ENCODE data around the gene PGAM5. TPM values are rescaled to one million over a fixed set of nuclear protein-coding genes. Genes with fewer than 3 reads are reported as not detected.

The PGAM5 gene
- total RNA-seq (22.7 TPM), polyA plus RNA-seq (ENCODE audit: insufficient read depth in 1 of 8, insufficient read length in 8 of 8, low replicate concordance in 1 of 8) (10 to 100 TPM; 16.8 to 25.8 (median 20.9) TPM)
- long read RNA-seq, donor 1, partial matches to known transcripts, result 0 of 2 reads
- long read RNA-seq, donor 1, other reads (novel, unspliced or antisense), result 0 of 2 reads
- long read RNA-seq, donor 2, partial matches to known transcripts, result 0 of 1 reads
- long read RNA-seq, donor 2, other reads (novel, unspliced or antisense), result 0 of 1 reads
- long read RNA-seq, donor 3, transcript PGAM5-203 (6 exons, 2,834 nt), result major isoform, 7 of 8 reads
- long read RNA-seq, donor 3, partial matches to known transcripts, result 0 of 8 reads
- long read RNA-seq, donor 3, other reads (novel, unspliced or antisense), result 0 of 8 reads
- long read RNA-seq, donor 4, partial matches to known transcripts, result 0 of 2 reads
- long read RNA-seq, donor 4, other reads (novel, unspliced or antisense), result 0 of 2 reads
- long read RNA-seq, donor 5, partial matches to known transcripts, result 49 of 59 reads
- long read RNA-seq, donor 5, other reads (novel, unspliced or antisense), result 7 of 59 reads
- long read RNA-seq, donor 6, partial matches to known transcripts, result 0 of 2 reads
- long read RNA-seq, donor 6, other reads (novel, unspliced or antisense), result 0 of 2 reads
- long read RNA-seq, donor 7, partial matches to known transcripts, result 28 of 30 reads
- long read RNA-seq, donor 7, other reads (novel, unspliced or antisense), result 0 of 30 reads
- long read RNA-seq, donor 8, result 0 reads
- long read RNA-seq, donor 9, partial matches to known transcripts, result 23 of 24 reads
- long read RNA-seq, donor 9, other reads (novel, unspliced or antisense), result 0 of 24 reads
- long read RNA-seq, donor 10, result 0 reads
- long read RNA-seq, donor 11, partial matches to known transcripts, result 0 of 1 reads
- long read RNA-seq, donor 11, other reads (novel, unspliced or antisense), result 0 of 1 reads

GRCh38 chr12:132710405-132711079, at the start of gene PGAM5:
Gene PGAM5 (plus strand): TSS chr12:132710842. CDS start chr12:132710877, 35 bp downstream.
- H3K36me3 ChIP-seq (ENCODE audit: control insufficient read depth, insufficient read depth, low read length), result peaks cover 4% of the 10 kb centered on the region
- H3K4me3 ChIP-seq (ENCODE audit: low read length), result peak within 1 kb of the TSS; percentile 92
- DNase-seq, result peak; percentile 93
- no peaks in the 10 kb centered on the region for H3K27me3 ChIP-seq (ENCODE audit: control insufficient read depth, insufficient read depth, low read length)
- peak within 1 kb of the TSS; percentile 81 for H3K27ac ChIP-seq (ENCODE audit: low read length)
- WGBS (ENCODE audit: insufficient coverage), result under 1% methylated on average over 94 of the region's 94 CpGs
- no peaks in the 10 kb centered on the region for H3K9me3 ChIP-seq (replicated peaks; ENCODE audit: control insufficient read depth, low read depth, low read length)
- peaks cover 9% of the 10 kb centered on the region for H3K4me1 ChIP-seq (ENCODE audit: control insufficient read depth, insufficient read depth, low read length)

- Histone ChIP-seq H3K9me3 (replicated peaks; ENCODE audit: control insufficient read depth, low read depth, low read length) (no peaks in the 10 kb centered on the region), H3K27ac (ENCODE audit: low read length) (no peak overlapping the region), H3K4me3 (ENCODE audit: low read length) (no peak overlapping the region), H3K4me1 (ENCODE audit: control insufficient read depth, insufficient read depth, low read length) (no peaks in the 10 kb centered on the region), H3K36me3 (ENCODE audit: control insufficient read depth, insufficient read depth, low read length) (peaks cover 90% of the 10 kb centered on the region), H3K27me3 (ENCODE audit: control insufficient read depth, insufficient read depth, low read length) (no peaks in the 10 kb centered on the region)
- no peak for DNase-seq
- 84% methylated on average over 10 of the region's 11 CpGs for WGBS (ENCODE audit: insufficient coverage)
Measured at GRCh38 chr12:132660996-132661395, 49.6 kb upstream of the PGAM5 start.

- Histone ChIP-seq H3K9me3 (replicated peaks; ENCODE audit: control insufficient read depth, low read depth, low read length) (no peaks in the 10 kb centered on the region), H3K4me1 (ENCODE audit: control insufficient read depth, insufficient read depth, low read length) (no peaks in the 10 kb centered on the region), H3K27me3 (ENCODE audit: control insufficient read depth, insufficient read depth, low read length) (no peaks in the 10 kb centered on the region), H3K4me3 (ENCODE audit: low read length) (no peak overlapping the region), H3K36me3 (ENCODE audit: control insufficient read depth, insufficient read depth, low read length) (peaks cover 93% of the 10 kb centered on the region), H3K27ac (ENCODE audit: low read length) (peak overlapping the region; percentile 42)
- no peak for DNase-seq
- WGBS (ENCODE audit: insufficient coverage), result no CpG with 5 or more reads among the region's 5 CpGs
Measured at GRCh38 chr12:132661972-132662371, 48.7 kb upstream of the PGAM5 start.

DNA sequence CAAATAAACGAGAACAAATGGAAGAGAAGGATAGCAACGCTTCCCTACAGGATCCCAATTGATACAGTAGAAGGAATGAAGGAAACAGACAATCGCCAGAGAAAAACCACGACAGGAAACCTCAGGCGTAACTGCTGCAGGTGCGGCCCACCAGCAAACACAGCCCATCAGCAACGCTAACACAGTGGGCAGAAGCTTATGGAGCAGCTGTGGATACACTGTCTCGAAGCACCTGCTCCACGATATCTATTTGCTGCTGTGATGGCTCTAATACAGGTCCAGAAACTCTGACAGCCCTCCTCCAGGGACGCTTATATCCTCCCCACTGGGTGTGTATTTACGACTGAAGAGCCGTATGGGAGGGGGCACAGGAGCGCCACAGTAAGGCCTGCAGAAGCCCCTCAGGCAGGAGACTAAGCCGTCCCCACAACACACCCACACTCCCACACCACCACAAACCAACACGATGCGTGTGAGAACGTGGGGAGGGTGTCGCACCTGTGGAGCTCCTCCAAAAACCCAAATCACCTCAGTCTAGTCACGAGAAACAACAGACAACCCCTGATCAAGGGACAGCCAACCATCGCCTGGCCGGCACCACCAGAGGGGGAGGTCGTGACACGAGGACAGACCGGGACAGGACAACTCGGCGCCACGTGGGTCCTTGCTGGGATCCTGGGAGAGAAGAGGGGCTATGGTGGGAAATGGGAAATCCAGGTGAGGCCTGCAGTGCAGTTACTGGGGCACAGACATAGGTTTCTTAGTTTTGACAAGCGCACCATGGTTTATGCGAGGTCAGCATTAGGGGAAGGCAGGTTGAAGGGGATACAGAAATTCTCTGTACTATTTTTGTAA, 47.5 kb upstream of the PGAM5 start:
- Histone ChIP-seq H3K9me3 (replicated peaks; ENCODE audit: control insufficient read depth, low read depth, low read length) (no peaks in the 10 kb centered on the region), H3K4me3 (ENCODE audit: low read length) (no peak overlapping the region), H3K27ac (ENCODE audit: low read length) (no peak overlapping the region), H3K27me3 (ENCODE audit: control insufficient read depth, insufficient read depth, low read length) (no peaks in the 10 kb centered on the region), H3K36me3 (ENCODE audit: control insufficient read depth, insufficient read depth, low read length) (peaks cover 93% of the 10 kb centered on the region), H3K4me1 (ENCODE audit: control insufficient read depth, insufficient read depth, low read length) (no peaks in the 10 kb centered on the region)
- DNase-seq, result no peak
- 88% methylated on average over 21 of the region's 29 CpGs for WGBS (ENCODE audit: insufficient coverage)

GRCh38 chr12:132664206-132665148, 46.2 kb upstream of the PGAM5 start:
- 90% methylated on average over 21 of the region's 21 CpGs for WGBS (ENCODE audit: insufficient coverage)
- no peak for DNase-seq
- H3K27me3 ChIP-seq (ENCODE audit: control insufficient read depth, insufficient read depth, low read length), result no peaks in the 10 kb centered on the region

DNA sequence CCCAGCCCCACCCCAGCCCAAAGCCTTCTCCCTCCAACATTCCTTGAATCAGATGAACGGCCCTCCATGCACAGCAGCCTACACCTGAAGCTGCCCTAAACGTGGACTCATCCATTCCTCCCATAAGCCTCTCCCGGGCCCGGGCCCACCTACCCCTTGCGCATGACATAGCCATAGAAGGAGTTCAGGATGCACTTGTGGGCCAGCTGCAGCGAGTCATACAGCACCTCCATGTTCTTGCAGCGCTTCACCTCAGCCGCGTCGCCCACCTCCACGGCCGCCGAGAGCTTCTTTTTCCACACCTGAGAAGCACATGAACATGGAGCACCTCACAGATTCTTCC, 45.5 kb upstream of the PGAM5 start:
- Histone ChIP-seq H3K27me3 (ENCODE audit: control insufficient read depth, insufficient read depth, low read length) (no peaks in the 10 kb centered on the region), H3K27ac (ENCODE audit: low read length) (no peak overlapping the region), H3K4me3 (ENCODE audit: low read length) (no peak overlapping the region), H3K36me3 (ENCODE audit: control insufficient read depth, insufficient read depth, low read length) (peaks cover 85% of the 10 kb centered on the region), H3K4me1 (ENCODE audit: control insufficient read depth, insufficient read depth, low read length) (no peaks in the 10 kb centered on the region), H3K9me3 (replicated peaks; ENCODE audit: control insufficient read depth, low read depth, low read length) (no peaks in the 10 kb centered on the region)
- 96% methylated on average over 13 of the region's 13 CpGs for WGBS (ENCODE audit: insufficient coverage)
- no peak for DNase-seq

More at GRCh38 chr12:132664206-132665148, 46.2 kb upstream of the PGAM5 start:
- H3K9me3 ChIP-seq (replicated peaks; ENCODE audit: control insufficient read depth, low read depth, low read length), result no peaks in the 10 kb centered on the region
- peaks cover 88% of the 10 kb centered on the region for H3K36me3 ChIP-seq (ENCODE audit: control insufficient read depth, insufficient read depth, low read length)
- H3K27ac ChIP-seq (ENCODE audit: low read length), result no peak overlapping the region
- H3K4me3 ChIP-seq (ENCODE audit: low read length), result no peak overlapping the region
- H3K4me1 ChIP-seq (ENCODE audit: control insufficient read depth, insufficient read depth, low read length), result no peaks in the 10 kb centered on the region

- Histone ChIP-seq H3K36me3 (ENCODE audit: control insufficient read depth, insufficient read depth, low read length) (peaks cover 82% of the 10 kb centered on the region), H3K27ac (ENCODE audit: low read length) (no peak overlapping the region), H3K4me1 (ENCODE audit: control insufficient read depth, insufficient read depth, low read length) (no peaks in the 10 kb centered on the region), H3K27me3 (ENCODE audit: control insufficient read depth, insufficient read depth, low read length) (no peaks in the 10 kb centered on the region), H3K4me3 (ENCODE audit: low read length) (no peak overlapping the region), H3K9me3 (replicated peaks; ENCODE audit: control insufficient read depth, low read depth, low read length) (no peaks in the 10 kb centered on the region)
- 84% methylated on average over 3 of the region's 6 CpGs for WGBS (ENCODE audit: insufficient coverage)
- no peak for DNase-seq
Measured at GRCh38 chr12:132665794-132666193, 44.8 kb upstream of the PGAM5 start.

DNA sequence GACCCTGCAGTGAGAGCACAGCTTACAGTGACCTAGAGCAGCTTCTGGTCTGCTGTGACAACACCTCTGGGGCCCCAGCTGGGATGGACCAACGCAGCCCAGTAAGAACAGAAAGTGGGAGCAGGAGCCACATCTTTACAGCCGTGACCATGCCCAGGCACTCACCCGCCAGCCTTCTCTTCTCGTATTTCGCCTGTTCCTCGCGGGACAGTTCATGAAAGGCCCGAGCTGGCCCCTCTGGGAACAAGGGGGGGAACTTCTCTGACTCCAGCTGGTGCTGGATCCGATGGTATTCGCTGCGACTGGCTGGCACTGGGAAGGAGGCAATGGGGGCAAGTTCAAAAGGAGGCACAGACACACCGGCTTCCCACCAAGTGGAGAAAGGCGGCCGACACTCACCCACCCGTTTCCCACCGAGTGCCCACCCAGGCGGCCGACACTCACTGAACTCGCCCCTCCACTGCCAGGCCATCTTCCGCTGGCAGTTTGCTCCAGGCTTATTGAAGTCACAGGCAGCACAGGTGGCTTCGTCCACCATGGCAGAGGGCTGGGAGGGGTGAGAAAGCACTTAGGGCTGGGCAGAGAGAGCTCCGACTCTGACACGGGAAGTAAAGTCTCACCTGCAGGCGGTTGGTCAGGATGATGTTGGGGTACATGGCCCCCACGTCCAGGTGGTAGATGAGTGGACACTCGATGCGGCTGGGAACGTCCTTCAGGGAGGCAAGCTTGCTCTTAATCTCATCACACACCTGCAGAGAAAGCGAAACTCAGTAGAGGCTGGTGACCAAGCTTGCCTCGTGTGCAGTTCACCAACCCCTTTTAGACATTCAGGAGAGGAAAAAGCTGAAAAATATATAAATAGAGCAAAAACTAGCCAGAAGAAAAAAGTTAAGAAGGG, 42.2 kb upstream of the PGAM5 start:
- no peak for DNase-seq
- no peaks in the 10 kb centered on the region for H3K9me3 ChIP-seq (replicated peaks; ENCODE audit: control insufficient read depth, low read depth, low read length)
- no peak overlapping the region for H3K4me3 ChIP-seq (ENCODE audit: low read length)
- no peak overlapping the region for H3K27ac ChIP-seq (ENCODE audit: low read length)
- H3K4me1 ChIP-seq (ENCODE audit: control insufficient read depth, insufficient read depth, low read length), result no peaks in the 10 kb centered on the region
- WGBS (ENCODE audit: insufficient coverage), result 89% methylated on average over 22 of the region's 30 CpGs
- H3K27me3 ChIP-seq (ENCODE audit: control insufficient read depth, insufficient read depth, low read length), result no peaks in the 10 kb centered on the region
- H3K36me3 ChIP-seq (ENCODE audit: control insufficient read depth, insufficient read depth, low read length), result peaks cover 76% of the 10 kb centered on the region
